Activated CD4-positive, CD25-positive, alpha-beta regulatory T cell treated with anti-CD3 and anti-CD28 coated beads, Interleukin-2, amount 50 U/mL, for 16 hours (primary cell): ENCODE results near the gene LIMS2.

Source experiments
- DNase-seq: peaks from one replicate; pipeline ENCODE4 v3.0.0-alpha.2; 2020; ENCODE audit warnings: low read depth, low spot score

The LIMS2 gene

DNA sequence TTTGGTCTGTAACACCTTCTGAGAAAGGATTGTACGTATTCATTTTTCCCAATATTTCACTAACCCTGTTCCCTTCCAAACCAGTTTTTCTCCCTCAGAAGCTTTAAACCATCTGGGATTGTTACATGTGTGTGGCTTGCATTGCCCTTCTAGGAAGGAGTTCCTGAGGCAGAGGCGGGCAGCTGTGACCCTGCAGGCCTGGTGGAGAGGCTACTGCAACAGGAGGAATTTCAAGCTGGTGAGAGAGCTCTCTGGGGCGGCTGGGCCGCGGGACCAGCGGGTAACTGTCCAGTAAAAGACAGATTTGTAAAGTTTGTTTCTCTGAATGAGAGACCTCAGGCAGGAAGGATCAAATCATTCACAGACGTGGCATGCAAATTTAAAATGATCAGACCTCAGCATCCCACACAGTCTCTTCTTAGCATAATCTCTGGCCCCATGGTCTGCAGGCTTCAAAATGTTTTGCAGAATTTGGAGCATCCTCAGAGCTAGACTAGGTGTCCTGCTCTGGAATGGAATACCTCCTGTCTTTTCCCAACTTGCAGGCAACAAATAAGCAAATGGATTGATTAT lies 69.6 kb downstream of the LIMS2 start:
- DNase-seq, result no peak

DNA sequence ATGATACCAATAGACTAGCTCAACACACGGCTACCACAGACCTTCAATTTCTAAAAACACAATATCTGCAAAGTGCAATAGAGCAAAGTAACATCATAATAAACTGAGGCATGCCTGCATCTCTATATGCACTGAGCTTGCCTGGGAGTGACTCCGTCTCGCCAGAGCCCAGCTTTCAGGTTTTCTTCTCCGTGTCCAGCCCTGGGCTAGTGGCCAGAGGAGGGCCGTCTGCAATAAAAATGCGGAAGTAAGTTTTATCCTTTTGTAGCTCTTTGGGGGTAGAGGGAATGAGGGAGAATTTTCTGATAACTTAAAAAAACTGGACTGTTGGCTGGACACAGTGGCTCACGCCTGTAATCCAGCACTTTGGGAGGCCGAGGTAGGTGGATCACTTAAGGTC lies 70.3 kb downstream of the LIMS2 start:
- DNase-seq, result no peak

DNA sequence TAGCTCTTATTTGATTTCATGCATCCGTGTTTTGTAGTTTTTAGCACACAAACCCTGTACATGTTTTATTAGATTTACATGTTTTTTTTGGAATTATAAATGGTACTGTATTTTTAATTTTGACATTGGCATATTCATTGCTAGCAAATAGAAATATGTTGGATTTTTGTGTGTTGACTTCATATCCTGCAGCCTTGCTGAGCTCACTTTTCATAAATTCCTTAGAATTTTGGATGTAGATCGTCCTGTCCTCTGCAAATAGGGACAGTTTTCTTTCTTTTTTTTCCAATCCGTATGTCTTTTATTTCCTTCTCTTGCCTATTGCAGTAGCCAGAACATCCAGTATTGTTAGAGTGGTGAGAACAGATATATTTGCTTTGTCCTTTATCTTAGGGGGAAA lies 76.1 kb downstream of the LIMS2 start:
- DNase-seq, result no peak

DNA sequence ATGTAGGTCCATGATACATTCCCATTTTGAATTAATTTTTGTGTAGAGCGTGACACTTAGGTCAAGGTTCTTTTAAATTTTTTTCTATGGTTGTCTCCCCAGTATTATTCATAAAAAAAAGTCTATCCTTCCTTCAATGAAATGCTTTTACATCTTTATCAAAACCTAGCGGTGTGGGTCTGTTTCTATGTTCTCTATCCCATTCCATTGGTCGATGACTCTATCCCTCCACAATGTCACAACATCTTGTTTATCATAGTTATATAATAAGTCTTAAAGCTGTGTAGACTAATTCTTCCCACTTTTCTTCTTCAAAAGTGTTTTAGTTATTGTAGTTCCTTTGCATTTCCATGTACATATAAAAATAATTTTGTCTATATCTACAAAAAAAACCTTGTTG lies 76.6 kb downstream of the LIMS2 start:
- DNase-seq, result no peak

DNA sequence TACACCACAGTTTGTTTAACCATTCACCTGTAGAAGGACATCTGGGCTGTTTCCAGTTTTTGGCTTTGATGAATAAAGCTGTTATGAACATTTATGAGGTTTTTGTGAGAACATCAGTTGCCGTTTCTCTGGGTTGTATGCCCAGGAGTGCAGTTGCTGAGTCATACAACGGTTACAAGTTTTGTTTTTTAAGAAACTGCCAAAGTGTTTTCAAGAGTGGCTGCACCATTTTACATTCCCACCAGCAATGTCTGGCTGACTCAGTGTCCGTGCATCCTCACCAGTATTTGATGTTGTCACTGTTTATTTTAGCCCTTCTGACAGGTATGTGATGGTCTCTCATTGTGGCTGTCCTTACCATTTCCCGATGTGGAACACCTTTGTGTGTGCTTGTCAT lies 77.3 kb downstream of the LIMS2 start:
- DNase-seq, result no peak

DNA sequence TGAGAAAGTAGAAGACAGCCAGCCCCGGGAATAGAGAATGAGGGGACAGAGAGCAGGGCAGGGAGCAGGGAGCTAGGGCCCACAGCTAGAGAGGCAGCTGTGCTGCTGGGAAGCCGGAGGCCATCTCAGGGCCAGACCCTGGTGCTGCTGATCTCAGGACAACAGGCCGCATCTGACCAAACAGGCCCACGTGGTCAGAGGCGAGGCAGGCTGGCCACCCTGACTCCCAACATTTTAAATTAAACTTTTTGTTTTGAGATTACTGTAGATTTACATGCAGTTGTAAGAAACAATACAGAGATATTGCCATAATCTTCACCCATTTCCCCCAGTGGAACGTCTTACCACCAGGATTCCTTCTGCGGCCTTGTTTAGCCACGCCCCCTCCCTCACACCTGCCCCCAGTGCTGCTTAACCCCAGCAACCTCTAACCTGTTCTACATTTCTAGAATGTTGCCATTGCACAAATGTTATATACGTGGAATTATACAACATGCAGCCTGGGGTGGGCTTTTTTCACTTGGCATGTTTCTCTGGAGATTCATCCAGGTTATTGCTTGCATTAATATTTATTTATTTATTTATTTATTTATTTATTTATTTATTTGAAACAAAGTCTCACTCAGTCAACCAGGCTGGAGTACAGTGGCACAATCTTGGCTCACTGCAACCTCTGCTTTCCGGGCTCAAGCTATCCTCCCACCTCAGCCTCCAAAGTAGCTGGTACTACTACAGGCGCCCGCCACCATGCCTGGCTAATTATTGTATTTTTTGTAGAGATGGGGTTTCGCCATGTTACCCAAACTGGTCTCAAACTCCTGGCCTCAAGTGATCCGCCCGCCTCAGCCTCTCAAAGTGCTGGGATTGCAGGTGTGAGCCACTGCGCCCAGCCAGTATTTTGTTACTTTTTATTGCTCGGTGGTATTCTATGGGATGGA lies 78.0 kb downstream of the LIMS2 start:
- DNase-seq, result no peak

DNA sequence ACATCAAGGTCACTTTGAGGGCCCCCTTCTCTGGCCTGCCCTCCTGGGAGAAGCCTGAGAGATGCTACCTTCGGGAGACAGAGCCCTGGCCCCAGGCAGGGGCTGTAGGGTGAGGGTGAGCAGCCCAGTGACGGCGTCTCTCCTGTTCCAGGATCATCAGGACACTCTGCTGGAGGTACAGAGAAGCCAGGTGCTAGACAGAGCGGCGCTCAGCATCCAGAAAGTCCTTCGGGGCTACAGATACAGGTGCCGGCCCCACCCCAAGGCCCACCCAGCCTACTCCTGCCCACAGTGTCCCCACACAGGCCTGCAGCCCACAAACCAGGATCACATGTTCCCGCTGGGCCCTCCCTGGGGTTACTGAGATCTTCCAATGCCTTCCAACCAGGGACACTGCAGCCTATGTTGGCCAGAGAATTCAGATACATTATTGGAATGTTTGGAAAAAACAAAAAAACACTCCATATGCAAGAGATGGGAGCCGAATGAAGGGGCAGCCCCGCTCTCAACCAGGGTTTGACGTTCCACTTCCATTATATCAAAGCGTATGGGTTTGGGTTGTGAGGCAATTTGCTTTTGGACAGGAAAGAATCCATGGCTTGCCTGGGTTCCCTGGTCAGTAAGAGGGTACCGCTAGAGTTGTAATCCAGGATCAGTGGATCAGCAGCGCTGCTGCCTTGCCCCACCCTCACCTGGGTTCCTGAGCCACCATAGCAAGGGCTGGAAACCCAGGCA lies 78.9 kb downstream of the LIMS2 start:
- no peak for DNase-seq

DNA sequence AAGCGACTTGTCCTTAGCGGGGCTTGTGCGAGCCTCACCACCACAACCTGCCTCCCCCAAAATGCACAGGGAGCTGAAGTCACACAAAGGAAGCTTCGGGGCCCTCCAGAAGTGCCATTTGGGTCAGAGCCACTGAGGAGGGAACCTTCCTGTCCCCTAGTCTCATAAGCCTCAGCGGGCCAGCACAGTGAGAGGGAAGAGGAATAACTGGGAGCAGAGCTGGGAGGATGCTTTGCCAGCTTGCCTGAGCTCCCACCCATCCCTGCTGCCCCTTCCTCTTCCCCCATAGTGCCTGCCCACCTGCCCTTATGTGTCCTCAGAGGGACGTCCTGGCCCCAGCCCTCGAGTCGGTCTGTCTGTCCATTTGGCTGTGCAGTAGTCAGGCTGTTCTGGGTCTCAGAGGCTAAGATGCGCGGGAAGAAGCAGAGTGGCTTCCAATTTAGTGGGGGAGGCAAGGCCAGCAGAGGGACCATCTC lies 81.2 kb downstream of the LIMS2 start:
- no peak for DNase-seq

DNA sequence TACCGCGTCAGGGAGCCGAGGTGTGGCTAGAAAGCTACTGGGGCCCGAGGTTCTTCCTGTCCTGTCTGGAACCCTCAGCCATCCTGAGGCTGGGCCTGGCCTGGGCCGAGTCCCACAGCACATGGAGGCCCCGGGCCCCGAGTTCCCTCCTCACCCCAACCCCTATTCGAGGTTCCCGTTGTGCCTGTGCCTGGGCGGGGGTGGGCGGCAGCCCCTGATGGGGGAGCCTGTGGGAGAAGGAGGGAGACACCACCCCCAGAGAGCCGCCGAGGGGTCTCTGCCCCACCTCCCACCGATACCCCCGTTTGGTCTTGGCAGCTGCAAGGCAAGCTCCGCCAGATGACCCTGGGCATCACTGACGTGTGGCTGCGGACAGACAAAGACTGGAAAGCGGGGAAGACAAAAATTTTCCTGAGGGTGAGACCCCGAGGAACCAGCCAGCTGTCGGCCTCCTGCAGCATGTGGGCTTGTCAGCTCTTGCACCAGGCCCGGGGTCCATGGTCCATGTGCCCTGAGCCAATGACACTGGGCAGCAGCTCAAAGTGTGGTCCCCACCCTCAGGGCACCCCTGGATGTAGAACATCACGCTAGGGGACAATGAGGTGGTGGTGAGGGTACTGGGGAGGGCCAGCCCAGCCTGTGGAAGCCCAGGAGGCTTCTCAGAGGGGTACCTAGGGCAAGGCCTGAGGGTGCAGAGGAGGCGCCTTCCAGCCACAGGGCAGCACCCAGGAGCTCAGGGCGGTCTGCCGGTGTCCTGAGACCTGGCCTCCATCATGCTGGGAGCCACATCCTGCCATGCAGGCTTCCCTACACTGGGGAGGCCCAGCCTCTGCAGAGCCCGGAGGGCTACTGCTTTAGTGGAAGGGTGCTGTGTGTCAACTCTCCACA lies 81.9 kb downstream of the LIMS2 start:
- no peak for DNase-seq

DNA sequence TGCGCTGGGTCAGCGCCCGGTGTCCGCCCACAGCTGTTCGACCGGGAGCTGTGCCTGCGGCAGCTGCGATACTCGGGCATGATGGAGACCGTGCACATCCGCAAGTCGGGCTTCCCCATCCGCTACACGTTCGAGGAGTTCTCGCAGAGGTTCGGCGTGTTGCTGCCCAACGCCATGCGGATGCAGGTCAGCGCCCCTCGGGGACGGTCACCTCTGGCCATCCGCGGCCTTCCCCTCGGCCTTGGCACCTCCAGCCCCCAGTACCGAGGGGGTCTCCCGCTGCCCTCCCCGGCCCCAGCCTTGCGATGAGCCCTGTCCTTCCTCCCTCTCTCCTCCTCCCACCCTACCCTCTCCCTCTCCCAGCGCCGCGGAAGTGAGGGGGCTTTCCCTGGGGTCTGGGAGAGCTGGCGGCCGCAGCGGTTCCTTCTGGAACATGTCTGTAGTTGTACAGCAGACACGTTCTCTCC lies 82.5 kb downstream of the LIMS2 start:
- DNase-seq, result no peak

DNA sequence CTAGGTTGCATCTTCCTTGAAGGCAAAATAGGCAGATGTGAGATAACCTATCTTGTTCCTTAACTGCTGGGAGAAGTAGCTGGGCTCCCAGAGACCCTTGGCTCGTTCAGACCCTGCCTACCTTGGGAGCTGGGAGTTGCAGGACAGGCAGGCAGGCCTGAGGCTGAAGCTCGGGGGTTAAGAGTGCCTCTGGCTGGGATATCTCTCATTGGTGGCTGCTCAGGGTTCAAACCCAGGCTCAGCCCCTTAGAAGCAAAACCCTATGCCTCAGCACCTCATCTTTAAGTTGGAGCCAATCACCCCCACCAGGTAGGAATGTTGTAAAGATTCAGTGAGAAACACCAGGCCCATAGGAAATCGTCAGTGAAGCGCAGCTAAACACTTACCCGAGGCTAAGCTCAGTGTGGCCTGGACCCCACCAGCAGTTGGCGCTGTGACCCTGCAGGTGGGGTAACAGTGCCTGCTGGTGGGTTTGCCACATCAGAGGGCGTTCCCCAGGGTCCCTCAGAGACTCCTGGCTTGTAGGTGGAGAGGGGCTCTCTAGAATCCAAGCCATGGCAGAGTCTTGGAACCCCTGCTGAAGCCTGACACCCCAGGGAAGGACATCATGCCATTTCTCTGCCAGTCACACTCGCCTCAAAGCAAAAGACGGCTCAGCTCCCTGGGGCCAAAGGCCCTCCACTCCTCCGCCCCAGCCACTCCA lies 84.0 kb downstream of the LIMS2 start:
- DNase-seq, result peak; percentile 20

DNA sequence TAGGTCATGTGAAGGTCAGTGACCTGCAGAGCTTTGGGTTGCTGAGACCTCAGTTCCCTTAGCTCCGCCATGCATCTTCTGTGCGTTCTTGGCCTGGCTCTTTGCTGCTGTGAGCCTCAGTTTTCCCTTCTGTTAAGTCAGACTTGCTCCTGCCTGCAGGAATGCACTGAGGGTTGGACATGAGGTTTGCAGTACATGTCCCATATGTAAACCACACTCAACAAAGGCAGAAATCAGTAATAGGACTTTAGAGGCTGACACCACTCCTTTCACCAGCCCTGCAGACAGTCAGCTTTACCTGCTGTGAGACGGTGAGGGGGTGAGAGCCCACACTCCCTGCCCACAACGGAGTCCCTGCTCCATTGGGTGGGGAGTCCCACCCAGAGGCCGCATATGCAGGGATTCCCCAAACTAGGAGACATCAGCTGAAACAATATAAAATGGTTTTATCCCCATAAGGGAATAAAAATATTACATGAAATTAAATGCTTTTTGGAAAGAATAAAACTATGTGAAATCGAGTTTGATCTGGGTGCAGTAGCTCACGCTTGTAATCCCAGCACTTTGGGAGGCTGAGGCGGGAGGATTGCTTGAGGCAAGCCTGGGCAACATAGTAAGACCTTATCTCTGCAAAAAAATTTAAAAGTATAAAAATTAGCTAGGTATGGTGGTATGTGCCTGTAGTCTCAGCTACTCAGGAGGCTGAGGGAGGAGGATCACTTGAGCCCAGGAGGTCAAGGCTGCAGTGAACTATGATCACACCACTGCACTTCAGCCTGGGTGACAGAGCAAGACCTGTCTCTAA lies 84.7 kb downstream of the LIMS2 start:
- no peak for DNase-seq

DNA sequence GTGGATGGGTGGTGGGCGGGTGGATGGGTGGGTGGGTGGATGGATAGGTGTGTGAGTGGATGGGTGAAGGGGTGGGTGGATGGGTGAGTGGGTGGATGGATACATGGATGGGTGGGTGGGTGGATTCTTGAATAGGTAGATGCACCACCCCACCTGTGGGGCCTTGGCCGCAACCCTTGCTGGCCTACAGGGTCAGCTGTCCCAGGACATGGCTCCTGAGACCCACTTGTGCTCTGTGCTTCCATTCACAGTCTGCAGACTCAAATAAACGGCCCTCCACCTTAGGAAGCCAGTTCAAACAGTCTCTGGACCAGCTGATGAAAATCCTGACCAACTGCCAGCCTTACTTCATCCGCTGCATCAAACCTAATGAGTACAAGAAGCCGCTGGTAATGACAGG lies 85.5 kb downstream of the LIMS2 start:
- no peak for DNase-seq

DNA sequence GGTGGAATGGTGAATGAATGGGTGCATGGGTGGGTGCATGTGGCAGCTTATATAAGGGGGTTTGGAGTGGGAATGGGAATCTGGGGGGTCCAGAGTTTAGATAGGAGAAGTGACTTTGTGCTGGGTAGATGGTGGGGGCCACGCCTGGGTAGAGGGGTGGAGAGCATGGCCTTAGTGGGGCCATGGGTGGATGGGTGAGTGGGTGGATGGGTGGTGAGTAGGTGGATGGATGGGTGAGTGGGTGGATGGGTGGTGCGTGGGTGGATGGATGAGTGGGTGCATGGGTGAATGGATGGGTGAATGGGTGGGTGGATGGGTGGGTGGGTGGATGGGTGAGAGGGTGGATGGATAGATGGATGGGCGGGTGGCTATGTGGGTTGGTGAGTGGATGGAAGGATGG lies 86.0 kb downstream of the LIMS2 start:
- no peak for DNase-seq
